Activated T-helper 2 cell treated with anti-CD3 and anti-CD28 coated beads, Interferon-gamma antibody, Interleukin-2, Interleukin-4, amounts not matched to agents 10 μg/mL and 5 μg/mL and 100 μg/mL, durations not matched to agents 14 hours and 24 hours and 36 hours (primary cell): ENCODE measurements around the gene ABHD1. TPM values are rescaled to one million over a fixed set of nuclear protein-coding genes. Genes with fewer than 3 reads are reported as not detected.
"Not testable (repeated sequence)": the region's sequence is repeated elsewhere in the genome, so short reads cannot be mapped to it uniquely, and the experiment has no call there.

Experiments used
- DNase-seq: peaks from one replicate; pipeline ENCODE4 v3.0.0; 2021; ENCODE audit warnings: low spot score
- H3K27ac Mint-ChIP-seq: one replicate; pipeline ENCODE4 v1.8.0; 2021; ENCODE audit warnings: mixed read lengths
- H3K27me3 Mint-ChIP-seq: one replicate; pipeline ENCODE4 v1.8.0; 2021; ENCODE audit warnings: low read depth, mixed read lengths
- H3K36me3 Mint-ChIP-seq: one replicate; pipeline ENCODE4 v1.8.0; 2021; ENCODE audit warnings: low read depth, mixed read lengths
- H3K4me1 Mint-ChIP-seq: one replicate; pipeline ENCODE4 v1.8.0; 2021; ENCODE audit warnings: low read depth, mixed read lengths
- H3K4me3 Mint-ChIP-seq: one replicate; pipeline ENCODE4 v1.8.0; 2021; ENCODE audit warnings: low read depth, mild to moderate bottlenecking, moderate library complexity, mixed read lengths
- H3K9me3 Mint-ChIP-seq: one replicate; pipeline ENCODE4 v1.8.0; 2021; ENCODE audit warnings: mixed read lengths
- intact Hi-C: fragments of 100-400 bp; cut with micrococcal nuclease; formaldehyde crosslinking; loops from one replicate; pipeline ENCODE4 v1.15.1; 2023
- total RNA-seq: library from RNA; stranded (reverse); gene quantifications from 2 replicates; pipeline ENCODE4 v1.2.3, GENCODE V29; 2022

Gene ABHD1
- total RNA-seq, 1 donor from 2014 or later: 1.5 TPM

GRCh38 chr2:27105981-27106380, 17.6 kb upstream of the ABHD1 start:
- Mint-ChIP-seq H3K4me1 (no peaks in the 10 kb centered on the region), H3K9me3 (no peaks in the 10 kb centered on the region), H3K27ac (no peak overlapping the region), H3K36me3 (no peaks in the 10 kb centered on the region), H3K27me3 (peaks cover 5% of the 10 kb centered on the region), H3K4me3 (no peak overlapping the region)
- intact Hi-C loops: no loop called here
- DNase-seq: no peak

GRCh38 chr2:27108221-27108620, 15.4 kb upstream of the ABHD1 start:
- Mint-ChIP-seq H3K4me1 (no peaks in the 10 kb centered on the region), H3K36me3 (no peaks in the 10 kb centered on the region), H3K27ac (no peak overlapping the region), H3K9me3 (no peaks in the 10 kb centered on the region), H3K4me3 (no peak overlapping the region), H3K27me3 (peaks cover 6% of the 10 kb centered on the region)
- intact Hi-C loops: no loop called here
- no peak for DNase-seq

GRCh38 chr2:27109083-27109482, 14.5 kb upstream of the ABHD1 start:
- no peak overlapping the region for H3K4me3 Mint-ChIP-seq

GRCh38 chr2:27110603-27111352, 12.8 kb upstream of the ABHD1 start:
- intact Hi-C loops: not testable (repeated sequence)

More at GRCh38 chr2:27109083-27109482, 14.5 kb upstream of the ABHD1 start:
- no peak for DNase-seq
- H3K9me3 Mint-ChIP-seq: no peaks in the 10 kb centered on the region
- intact Hi-C loops: no loop called here
- H3K4me1 Mint-ChIP-seq: no peaks in the 10 kb centered on the region
- no peaks in the 10 kb centered on the region for H3K36me3 Mint-ChIP-seq
- H3K27me3 Mint-ChIP-seq: peaks cover 6% of the 10 kb centered on the region
- H3K27ac Mint-ChIP-seq: no peak overlapping the region

GRCh38 chr2:27111392-27112078, 12.1 kb upstream of the ABHD1 start:
- H3K4me3 Mint-ChIP-seq, H3K9me3 Mint-ChIP-seq, H3K27me3 Mint-ChIP-seq, H3K4me1 Mint-ChIP-seq, H3K27ac Mint-ChIP-seq, DNase-seq, H3K36me3 Mint-ChIP-seq, intact Hi-C loops: not testable (repeated sequence)

More at GRCh38 chr2:27110603-27111352, 12.8 kb upstream of the ABHD1 start:
- not testable (repeated sequence) for H3K4me1 Mint-ChIP-seq, H3K27me3 Mint-ChIP-seq, H3K36me3 Mint-ChIP-seq, H3K27ac Mint-ChIP-seq, H3K9me3 Mint-ChIP-seq, DNase-seq, H3K4me3 Mint-ChIP-seq

- Mint-ChIP-seq H3K27me3 (peaks cover 25% of the 10 kb centered on the region), H3K4me1 (peaks cover 5% of the 10 kb centered on the region), H3K27ac (no peak overlapping the region), H3K9me3 (no peaks in the 10 kb centered on the region), H3K4me3 (no peak overlapping the region), H3K36me3 (no peaks in the 10 kb centered on the region)
- intact Hi-C loops: no loop called here
- DNase-seq: no peak
Measured at GRCh38 chr2:27115519-27115918, 8.1 kb upstream of the ABHD1 start.

GRCh38 chr2:27117995-27118524, 5.6 kb upstream of the ABHD1 start:
- H3K27me3 Mint-ChIP-seq: peaks cover 37% of the 10 kb centered on the region
- peak overlapping the region; percentile 62 for H3K4me3 Mint-ChIP-seq
- H3K36me3 Mint-ChIP-seq: no peaks in the 10 kb centered on the region
- no peaks in the 10 kb centered on the region for H3K9me3 Mint-ChIP-seq
- no peak overlapping the region for H3K27ac Mint-ChIP-seq
- intact Hi-C loops: no loop called here
- DNase-seq: no peak
- peaks cover 8% of the 10 kb centered on the region for H3K4me1 Mint-ChIP-seq

- no peaks in the 10 kb centered on the region for H3K9me3 Mint-ChIP-seq
- H3K4me1 Mint-ChIP-seq: peaks cover 12% of the 10 kb centered on the region
- H3K27ac Mint-ChIP-seq: peak within 1 kb of the TSS; percentile 36
- DNase-seq: no peak
- intact Hi-C loops: no loop called here
- peaks cover 39% of the 10 kb centered on the region for H3K27me3 Mint-ChIP-seq
- no peaks in the 10 kb centered on the region for H3K36me3 Mint-ChIP-seq
- peak within 1 kb of the TSS; percentile 77 for H3K4me3 Mint-ChIP-seq
Measured at GRCh38 chr2:27118525-27119329, 4.9 kb upstream of the ABHD1 start, which contains the start of gene CGREF1. CGREF1 (minus strand) TSS chr2:27119128; CDS start chr2:27104366, 14,762 bp downstream.

GRCh38 chr2:27119330-27119670, 4.3 kb upstream of the ABHD1 start:
- H3K36me3 Mint-ChIP-seq, DNase-seq, H3K9me3 Mint-ChIP-seq, intact Hi-C loops: not testable (repeated sequence)
- H3K4me1 Mint-ChIP-seq: peaks cover 17% of the 10 kb centered on the region
- peaks cover 39% of the 10 kb centered on the region for H3K27me3 Mint-ChIP-seq
- H3K4me3 Mint-ChIP-seq: peak overlapping the region; percentile 77
- H3K27ac Mint-ChIP-seq: peak overlapping the region; percentile 36

GRCh38 chr2:27121906-27122305, 1.7 kb upstream of the ABHD1 start:
- H3K27ac Mint-ChIP-seq: no peak overlapping the region
- H3K36me3 Mint-ChIP-seq: no peaks in the 10 kb centered on the region
- H3K4me3 Mint-ChIP-seq: no peak overlapping the region
- H3K4me1 Mint-ChIP-seq: peaks cover 17% of the 10 kb centered on the region
- intact Hi-C loops: no loop called here
- H3K9me3 Mint-ChIP-seq: no peaks in the 10 kb centered on the region
- H3K27me3 Mint-ChIP-seq: peaks cover 39% of the 10 kb centered on the region
- no peak for DNase-seq

GRCh38 chr2:27122791-27123190, 824 bp upstream of the ABHD1 start:
- H3K27ac Mint-ChIP-seq: no peak overlapping the region
- H3K36me3 Mint-ChIP-seq: no peaks in the 10 kb centered on the region
- H3K9me3 Mint-ChIP-seq: no peaks in the 10 kb centered on the region
- H3K27me3 Mint-ChIP-seq: peaks cover 33% of the 10 kb centered on the region
- intact Hi-C loops: loop anchor here (1.0 kb wide), 1 partner anchor 12 kb away; the partner anchor contains the start of gene PREB
- peak overlapping the region; percentile 80 for H3K4me3 Mint-ChIP-seq
- H3K4me1 Mint-ChIP-seq: peaks cover 17% of the 10 kb centered on the region
- DNase-seq: no peak

- no peak for DNase-seq
- H3K27ac Mint-ChIP-seq: no peak overlapping the region
- peaks cover 13% of the 10 kb centered on the region for H3K36me3 Mint-ChIP-seq
- peaks cover 19% of the 10 kb centered on the region for H3K27me3 Mint-ChIP-seq
- intact Hi-C loops: no loop called here
- H3K9me3 Mint-ChIP-seq: no peaks in the 10 kb centered on the region
- peaks cover 12% of the 10 kb centered on the region for H3K4me1 Mint-ChIP-seq
- H3K4me3 Mint-ChIP-seq: no peak overlapping the region
Measured at GRCh38 chr2:27125104-27125503, 1.5 kb downstream of the ABHD1 start.
